Naive thymus-derived CD4-positive, alpha-beta T cell (primary cell): ENCODE results near the gene ENDOV. TPM values are rescaled to one million over a fixed set of nuclear protein-coding genes. Genes with fewer than 3 reads are reported as not detected.
A peak's percentile ranks its signal among the peaks of the same experiment; 100 is the strongest.

Experiments
- ATAC-seq: fragments of 150-1000 bp; cut with Tn5 transposase; 2 replicates; pipeline ENCODE4 v1.10.0; 2021; ENCODE audit warnings: mild to moderate bottlenecking, moderate library complexity
- CTCF ChIA-PET: fragments of 350-600 bp; sonication (Branson Sonifier 250); formaldehyde crosslinking; loops from one replicate; lab custom pipeline; 2021; ENCODE audit warnings: antibody characterized with exemption; lab: Charles Lee
- POLR2A ChIA-PET: fragments of 350-600 bp; sonication (Branson Sonifier 250); formaldehyde crosslinking; loops from one replicate; lab custom pipeline; 2021; ENCODE audit warnings: antibody characterized with exemption, inconsistent platforms; lab: Charles Lee
- DNase-seq, 9 donors: peaks; one replicate each; pipeline versions ENCODE4 v3.0.0 to v3.0.0-alpha.2; 2020 to 2022; ENCODE audit warnings: mixed read lengths in 1 of 9
- H3K27ac ChIP-seq: one replicate; pipeline ENCODE4 v1.7.0; 2013; ENCODE audit warnings: mild to moderate bottlenecking, low read depth, low read length, moderate library complexity
- H3K27me3 ChIP-seq, 2 donors: one replicate each; pipeline ENCODE4 v1.7.0; 2013; ENCODE audit warnings: low read length in 2 of 2, mild to moderate bottlenecking in 2 of 2, moderate library complexity in 2 of 2; ENCODE audit not compliant: control insufficient read depth in 2 of 2, insufficient read depth in 2 of 2
- H3K36me3 ChIP-seq, 3 experiments: 1 replicate in 2 of 3; 2 replicates in 1 of 3; pipeline ENCODE4 v1.7.0; 2013; ENCODE audit warnings: low read length in 3 of 3, mild to moderate bottlenecking in 3 of 3, moderate library complexity in 1 of 3; ENCODE audit not compliant: insufficient read depth in 3 of 3, control insufficient read depth in 2 of 3
- H3K4me1 ChIP-seq, 2 donors: one replicate each; pipeline ENCODE4 v1.7.0; 2013; ENCODE audit warnings: low read length in 2 of 2, mild to moderate bottlenecking in 2 of 2, moderate library complexity in 1 of 2; ENCODE audit not compliant: control insufficient read depth in 2 of 2, insufficient read depth in 2 of 2
- H3K4me3 ChIP-seq: 2 replicates; pipeline ENCODE4 v1.7.0; 2013; ENCODE audit warnings: mild to moderate bottlenecking, low read length
- H3K9me3 ChIP-seq, 3 experiments: 1 replicate in 2 of 3; 2 replicates in 1 of 3; pipeline ENCODE4 v1.7.0; 2013; ENCODE audit warnings: low read length in 3 of 3; ENCODE audit not compliant: control insufficient read depth in 2 of 3
- H3K27ac Mint-ChIP-seq, 9 donors: one replicate each; pipeline ENCODE4 v1.8.0; 2020 to 2022; ENCODE audit warnings: mixed read lengths in 9 of 9, mild to moderate bottlenecking in 8 of 9, moderate library complexity in 5 of 9, inconsistent platforms in 2 of 9
- H3K27me3 Mint-ChIP-seq, 5 donors: one replicate each; pipeline ENCODE4 v1.8.0; 2021 to 2022; ENCODE audit warnings: mixed read lengths in 5 of 5, mild to moderate bottlenecking in 1 of 5
- H3K36me3 Mint-ChIP-seq, 5 donors: one replicate each; pipeline ENCODE4 v1.8.0; 2020 to 2022; ENCODE audit warnings: mixed read lengths in 5 of 5, mild to moderate bottlenecking in 3 of 5, inconsistent platforms in 1 of 5
- H3K4me1 Mint-ChIP-seq, 7 donors: one replicate each; pipeline ENCODE4 v1.8.0; 2020 to 2022; ENCODE audit warnings: mixed read lengths in 7 of 7, mild to moderate bottlenecking in 3 of 7, inconsistent platforms in 1 of 7
- H3K4me3 Mint-ChIP-seq, 10 donors: one replicate each; pipeline ENCODE4 v1.8.0; 2020 to 2022; ENCODE audit warnings: mild to moderate bottlenecking in 10 of 10, mixed read lengths in 10 of 10, moderate library complexity in 6 of 10, inconsistent platforms in 2 of 10
- H3K9me3 Mint-ChIP-seq, 11 donors: one replicate each; pipeline ENCODE4 v1.8.0; 2020 to 2022; ENCODE audit warnings: mixed read lengths in 11 of 11, mild to moderate bottlenecking in 4 of 11, inconsistent platforms in 1 of 11, moderate library complexity in 1 of 11
- intact Hi-C, 2 donors: fragments of 100-400 bp; cut with micrococcal nuclease; formaldehyde crosslinking; loops; one replicate each; pipeline ENCODE4 v1.15.1; 2023
- polyA plus RNA-seq, 2 donors: library from polyadenylated mRNA; unstranded; fragments of 300-500 nt; fragmentation: Illumina TruSeq; gene quantifications; one replicate each; pipeline ENCODE4 v1.2.3, GENCODE V29; 2021
- total RNA-seq, 6 experiments: library from RNA in 5 of 6; stranded (reverse) in 5 of 6; gene quantifications; 1 replicate in 5 of 6; 2 replicates in 1 of 6; pipeline ENCODE4 v1.2.3 and lab custom pipeline; 2021 to 2026

The ENDOV gene
- total and polyA plus RNA-seq, 7 experiments from 2014 or later: 7.5 to 26.5 (median 20.9) TPM

GRCh38 chr17:80471922-80472321, 57.0 kb downstream of the ENDOV start:
- peak; percentile 78 for ATAC-seq
- no peak overlapping the region for H3K4me3 ChIP-seq
- H3K27ac Mint-ChIP-seq: no peak overlapping the region
- peaks cover 13 to 33% (median 24%) of the 10 kb centered on the region in 7 donors for H3K4me1 Mint-ChIP-seq
- peak overlapping the region in 2 of 10 donors; percentile 49 to 57 for H3K4me3 Mint-ChIP-seq
- POLR2A ChIA-PET: no interaction called here
- peaks cover 15% of the 10 kb centered on the region in 2 donors for H3K4me1 ChIP-seq
- intact Hi-C loops: loop anchor here (10.0 kb wide), 2 partner anchors 103 to 313 kb away; no protein-coding TSS in a partner anchor
- no peak overlapping the region for H3K27ac ChIP-seq
- H3K36me3 Mint-ChIP-seq: peaks cover 0 to 18% (median 0%) of the 10 kb centered on the region in 5 donors
- no peaks in the 10 kb centered on the region for H3K9me3 ChIP-seq
- peaks cover 34 to 58% (median 42%) of the 10 kb centered on the region in 5 donors for H3K27me3 Mint-ChIP-seq
- CTCF ChIA-PET: no interaction called here
- DNase-seq: no peak
- peaks cover 0 to 2% of the 10 kb centered on the region in 2 donors for H3K27me3 ChIP-seq
- no peaks in the 10 kb centered on the region for H3K36me3 ChIP-seq
- no peaks in the 10 kb centered on the region for H3K9me3 Mint-ChIP-seq

GRCh38 chr17:80472996-80473395, 58.0 kb downstream of the ENDOV start:
- POLR2A ChIA-PET: interaction anchor here (1.4 kb wide), 1 partner anchor 18 kb away, joined by 5 read pairs; no protein-coding TSS in a partner anchor
- Mint-ChIP-seq H3K4me1 (peaks cover 13 to 33% (median 24%) of the 10 kb centered on the region in 7 donors), H3K27ac (peak overlapping the region in 2 of 9 donors; percentile 23 to 26), H3K27me3 (peaks cover 27 to 47% (median 32%) of the 10 kb centered on the region in 5 donors), H3K9me3 (no peaks in the 10 kb centered on the region), H3K4me3 (peak overlapping the region in 1 of 10 donors; percentile 60), H3K36me3 (peaks cover 0 to 18% (median 0%) of the 10 kb centered on the region in 5 donors)
- CTCF ChIA-PET: interaction anchor here (0.7 to 1.0 kb wide), 2 partner anchors 8 to 82 kb away, joined by 3 read pairs; no protein-coding TSS in a partner anchor
- H3K9me3 ChIP-seq: no peaks in the 10 kb centered on the region
- intact Hi-C loops: loop anchor here (10.0 kb wide), 2 partner anchors 102 to 312 kb away; no protein-coding TSS in a partner anchor
- H3K4me3 ChIP-seq: no peak overlapping the region
- ATAC-seq: no peak
- no peaks in the 10 kb centered on the region for H3K36me3 ChIP-seq
- H3K4me1 ChIP-seq: peaks cover 15% of the 10 kb centered on the region in 2 donors
- H3K27me3 ChIP-seq: peaks cover 0 to 6% of the 10 kb centered on the region in 2 donors
- DNase-seq: no peak
- no peak overlapping the region for H3K27ac ChIP-seq

- Mint-ChIP-seq H3K27ac (no peak overlapping the region), H3K9me3 (no peaks in the 10 kb centered on the region), H3K36me3 (peaks cover 0 to 16% (median 0%) of the 10 kb centered on the region in 5 donors), H3K27me3 (peaks cover 22 to 44% (median 28%) of the 10 kb centered on the region in 5 donors), H3K4me3 (peak overlapping the region in 1 of 10 donors; percentile 86), H3K4me1 (peaks cover 13 to 33% (median 24%) of the 10 kb centered on the region in 7 donors)
- ChIA-PET POLR2A (interaction anchor here (1.4 kb wide), 1 partner anchor 19 kb away, joined by 5 read pairs; no protein-coding TSS in a partner anchor), CTCF (interaction anchor here (1.0 kb wide), 1 partner anchor 81 kb away, joined by 3 read pairs; no protein-coding TSS in a partner anchor)
- H3K9me3 ChIP-seq: no peaks in the 10 kb centered on the region
- no peak for ATAC-seq
- no peaks in the 10 kb centered on the region for H3K36me3 ChIP-seq
- intact Hi-C loops: loop anchor here (2.0 to 10.0 kb wide), 3 partner anchors 19 to 311 kb away; no protein-coding TSS in a partner anchor
- H3K4me1 ChIP-seq: peaks cover 15% of the 10 kb centered on the region in 2 donors
- no peak for DNase-seq
- H3K27me3 ChIP-seq: peaks cover 0 to 13% of the 10 kb centered on the region in 2 donors
- no peak overlapping the region for H3K27ac ChIP-seq
- no peak overlapping the region for H3K4me3 ChIP-seq
Observed at GRCh38 chr17:80473701-80474100, 58.7 kb downstream of the ENDOV start.

GRCh38 chr17:80474231-80474960, 59.4 kb downstream of the ENDOV start:
- CTCF ChIA-PET: interaction anchor here (1.0 kb wide), 1 partner anchor 80 kb away, joined by 3 read pairs; no protein-coding TSS in a partner anchor
- Histone ChIP-seq H3K36me3 (no peaks in the 10 kb centered on the region), H3K27me3 (peaks cover 0 to 17% of the 10 kb centered on the region in 2 donors), H3K27ac (no peak overlapping the region), H3K4me1 (peaks cover 15% of the 10 kb centered on the region in 2 donors), H3K9me3 (no peaks in the 10 kb centered on the region), H3K4me3 (no peak overlapping the region)
- peak in 1 of 9 donors; percentile 17 for DNase-seq
- peak overlapping the region; percentile 76 to 91 (median 82) for H3K4me3 Mint-ChIP-seq
- peak; percentile 33 for ATAC-seq
- H3K27ac Mint-ChIP-seq: peak overlapping the region in 4 of 9 donors; percentile 3 to 75 (median 36)
- H3K27me3 Mint-ChIP-seq: peaks cover 20 to 44% (median 29%) of the 10 kb centered on the region in 5 donors
- H3K9me3 Mint-ChIP-seq: no peaks in the 10 kb centered on the region
- intact Hi-C loops: loop anchor here (2.0 to 10.0 kb wide), 3 partner anchors 20 to 310 kb away; no protein-coding TSS in a partner anchor
- H3K36me3 Mint-ChIP-seq: peaks cover 0 to 13% (median 0%) of the 10 kb centered on the region in 5 donors
- POLR2A ChIA-PET: interaction anchor here (0.7 kb wide), 1 partner anchor 1179 kb away, joined by 3 read pairs; no protein-coding TSS in a partner anchor
- peaks cover 13 to 40% (median 26%) of the 10 kb centered on the region in 7 donors for H3K4me1 Mint-ChIP-seq

GRCh38 chr17:80474961-80475909, 60.3 kb downstream of the ENDOV start:
- ATAC-seq: peak; percentile 17
- intact Hi-C loops: loop anchor here (2.0 to 10.0 kb wide), 3 partner anchors 20 to 310 kb away; no protein-coding TSS in a partner anchor
- POLR2A ChIA-PET: interaction anchor here (0.6 to 0.7 kb wide), 2 partner anchors 21 to 1178 kb away, joined by 3 to 4 read pairs; no protein-coding TSS in a partner anchor
- Mint-ChIP-seq H3K9me3 (no peaks in the 10 kb centered on the region), H3K27me3 (peaks cover 29 to 49% (median 36%) of the 10 kb centered on the region in 5 donors), H3K36me3 (peaks cover 0 to 11% (median 0%) of the 10 kb centered on the region in 5 donors), H3K4me3 (peak overlapping the region; percentile 76 to 91 (median 82)), H3K4me1 (peaks cover 13 to 39% (median 26%) of the 10 kb centered on the region in 7 donors), H3K27ac (peak overlapping the region in 4 of 9 donors; percentile 17 to 75 (median 57))
- CTCF ChIA-PET: no interaction called here
- Histone ChIP-seq H3K9me3 (no peaks in the 10 kb centered on the region), H3K27ac (no peak overlapping the region), H3K4me1 (peaks cover 15% of the 10 kb centered on the region in 2 donors), H3K36me3 (no peaks in the 10 kb centered on the region), H3K27me3 (peaks cover 0 to 17% of the 10 kb centered on the region in 2 donors), H3K4me3 (peak overlapping the region; percentile 33)
- peak in 4 of 9 donors; percentile 20 to 54 (median 26) for DNase-seq
